HG02973 (cell line): ENCODE data around the gene SLC16A13.
"Not testable (repeated sequence)": the region's sequence is repeated elsewhere in the genome, so short reads cannot be mapped to it uniquely, and the experiment has no call there.

ENCODE experiments used
- ATAC-seq: cut with Tn5 transposase; IDR thresholded peaks from one replicate; pipeline ENCODE4 v1.9.1; 2021; ENCODE audit warnings: moderate library complexity; ENCODE audit not compliant: unreplicated experiment

The SLC16A13 gene

GRCh38 chr17:7058831-7059447 lies 23.1 kb downstream of the SLC16A13 start:
- no peak for ATAC-seq

- no peak for ATAC-seq
Measured at GRCh38 chr17:7060165-7060891, 24.5 kb downstream of the SLC16A13 start.

GRCh38 chr17:7063518-7064094 lies 27.8 kb downstream of the SLC16A13 start:
- ATAC-seq = no peak

GRCh38 chr17:7064261-7064660 lies 28.4 kb downstream of the SLC16A13 start:
- ATAC-seq = no peak

GRCh38 chr17:7067198-7067597 lies 31.4 kb downstream of the SLC16A13 start:
- no peak for ATAC-seq

- no peak for ATAC-seq
Measured at GRCh38 chr17:7068268-7068667, 32.5 kb downstream of the SLC16A13 start.

- no peak for ATAC-seq
Measured at GRCh38 chr17:7070712-7071111, 34.9 kb downstream of the SLC16A13 start.

- ATAC-seq = no peak
Measured at GRCh38 chr17:7072406-7072805, 36.6 kb downstream of the SLC16A13 start.

- no peak for ATAC-seq
Measured at GRCh38 chr17:7074931-7075330, 39.1 kb downstream of the SLC16A13 start.

- ATAC-seq = no peak
Measured at GRCh38 chr17:7077911-7078546, 42.2 kb downstream of the SLC16A13 start.

- ATAC-seq = no peak
Measured at GRCh38 chr17:7078711-7079110, 42.9 kb downstream of the SLC16A13 start.

GRCh38 chr17:7079581-7080455 lies 44.0 kb downstream of the SLC16A13 start, which contains the start of gene CLEC10A:
Gene CLEC10A (minus strand): TSS chr17:7080251. CDS start chr17:7078812, 1,439 bp downstream.
- ATAC-seq = no peak

GRCh38 chr17:7080456-7081041 lies 44.7 kb downstream of the SLC16A13 start:
- ATAC-seq = no peak

- ATAC-seq = no peak
Measured at GRCh38 chr17:7081341-7082062, 45.7 kb downstream of the SLC16A13 start.

- ATAC-seq = no peak
Measured at GRCh38 chr17:7083592-7083991, 47.8 kb downstream of the SLC16A13 start.

GRCh38 chr17:7084088-7084487 lies 48.3 kb downstream of the SLC16A13 start:
- ATAC-seq = no peak

GRCh38 chr17:7088442-7088841 lies 52.6 kb downstream of the SLC16A13 start:
- not testable (repeated sequence) for ATAC-seq

GRCh38 chr17:7089570-7089969 lies 53.8 kb downstream of the SLC16A13 start:
- not testable (repeated sequence) for ATAC-seq
